PFSK-1 (cell line): Measurements from ENCODE around the gene SPART.

Experiments
- FOXP2 ChIP-seq: optimal IDR thresholded peaks from 2 replicates; pipeline ENCODE3; 2011; ENCODE audit warnings: borderline replicate concordance, control low read depth, inconsistent platforms; ENCODE audit not compliant: insufficient read depth; ENCODE audit errors: extremely low read length, extremely low read depth
- POLR2AphosphoS5 ChIP-seq: IDR thresholded peaks from 2 replicates; pipeline ENCODE4 v1.6.1; 2012; ENCODE audit warnings: low read depth, mild to moderate bottlenecking, control low read depth, low read length, moderate library complexity
- REST ChIP-seq, 2 experiments: IDR thresholded peaks; 2 replicates each; pipeline versions ENCODE4 v1.6.1 to v1.8.0; 2011 to 2012; ENCODE audit warnings: low read depth in 2 of 2, low read length in 2 of 2, control low read depth in 1 of 2, inconsistent platforms in 1 of 2, mild to moderate bottlenecking in 1 of 2, moderate library complexity in 1 of 2; ENCODE audit not compliant: insufficient read depth in 1 of 2
- SIN3A ChIP-seq: IDR thresholded peaks from 2 replicates; pipeline ENCODE4 v1.6.1; 2012; ENCODE audit warnings: mild to moderate bottlenecking, low read length, moderate library complexity, borderline replicate concordance; ENCODE audit not compliant: insufficient read depth
- TAF1 ChIP-seq: IDR thresholded peaks from 2 replicates; pipeline ENCODE4 v1.6.1; 2012; ENCODE audit warnings: low read length, control low read depth, borderline replicate concordance; ENCODE audit not compliant: insufficient read depth

Gene SPART

GRCh38 chr13:36286006-36286405 lies 60.2 kb downstream of the SPART start:
- TF ChIP-seq FOXP2 (no peak), SIN3A (no peak), POLR2AphosphoS5 (no peak), TAF1 (no peak), REST (IDR thresholded peaks at IDR 0.05; ENCODE audit: insufficient read depth in 1 of 2, low read depth in 2 of 2, low read length in 2 of 2) (no peak)

- TF ChIP-seq POLR2AphosphoS5 (no peak), REST (IDR thresholded peaks at IDR 0.05; ENCODE audit: insufficient read depth in 1 of 2, low read depth in 2 of 2, low read length in 2 of 2) (no peak), SIN3A (no peak), TAF1 (no peak), FOXP2 (no peak)
These were observed 63.3 kb downstream of the SPART start for GRCh38 chr13:36282821-36283432.

GRCh38 chr13:36275190-36276002 lies 70.8 kb downstream of the SPART start:
- TF ChIP-seq SIN3A (no peak), TAF1 (no peak)

GRCh38 chr13:36273431-36273830 lies 72.8 kb downstream of the SPART start:
- no peak for TF ChIP-seq REST (IDR thresholded peaks at IDR 0.05; ENCODE audit: insufficient read depth in 1 of 2, low read depth in 2 of 2, low read length in 2 of 2)
- no peak for TF ChIP-seq SIN3A
- TF ChIP-seq TAF1: no peak
- TF ChIP-seq POLR2AphosphoS5: no peak
- TF ChIP-seq FOXP2: no peak

GRCh38 chr13:36261976-36262375 lies 84.2 kb downstream of the SPART start:
- no peak for TF ChIP-seq REST (IDR thresholded peaks at IDR 0.05; ENCODE audit: insufficient read depth in 1 of 2, low read depth in 2 of 2, low read length in 2 of 2)
- no peak for TF ChIP-seq TAF1
- TF ChIP-seq FOXP2: no peak
- no peak for TF ChIP-seq SIN3A
- no peak for TF ChIP-seq POLR2AphosphoS5
